Measurements from ENCODE around the gene ATL1. TPM values are rescaled to one million over a fixed set of nuclear protein-coding genes. Genes with fewer than 3 reads are reported as not detected.
A peak's percentile ranks its signal among the peaks of the same experiment; 100 is the strongest.

ATL1 gene
- total RNA-seq, 4 donors from 2014 or later, result 13.5 to 34.7 (median 23.3) TPM

- peaks cover 0 to 18% (median 4%) of the 10 kb centered on the region in 4 donors for H3K4me1 ChIP-seq
- H3K27ac ChIP-seq, result peak overlapping the region in 3 of 4 donors; percentile 1 to 68 (median 65)
- no peak for DNase-seq (ENCODE audit: low spot score in 2 of 2)
- 68 to 81% methylated on average over 5 of the region's 5 CpGs for WGBS, 2 donors
- H3K27me3 ChIP-seq, result no peaks in the 10 kb centered on the region
- H3K9me3 ChIP-seq, result no peaks in the 10 kb centered on the region
- TF ChIP-seq EP300 (IDR thresholded peaks at IDR 0.05), result no peak
- TF ChIP-seq CTCF (IDR thresholded peaks at IDR 0.05), result no peak
- no peak for TF ChIP-seq POLR2A (IDR thresholded peaks at IDR 0.05)
- H3K36me3 ChIP-seq, result no peaks in the 10 kb centered on the region
- H3K4me3 ChIP-seq, result no peak overlapping the region
These were observed 118.2 kb downstream of the ATL1 start for GRCh38 chr14:50678163-50678562.

- Histone ChIP-seq H3K4me1 (peaks cover 0 to 18% (median 4%) of the 10 kb centered on the region in 4 donors), H3K36me3 (no peaks in the 10 kb centered on the region), H3K9me3 (no peaks in the 10 kb centered on the region), H3K27me3 (no peaks in the 10 kb centered on the region), H3K4me3 (no peak overlapping the region), H3K27ac (no peak overlapping the region)
- no peak for DNase-seq (ENCODE audit: low spot score in 2 of 2)
- TF ChIP-seq POLR2A (IDR thresholded peaks at IDR 0.05), result no peak
- TF ChIP-seq EP300 (IDR thresholded peaks at IDR 0.05), result no peak
- TF ChIP-seq CTCF (IDR thresholded peaks at IDR 0.05), result no peak
These were observed 119.7 kb downstream of the ATL1 start for GRCh38 chr14:50679674-50680073.

Small RNA genes lying within 50 kb of the gene (small RNA-seq; reads per million reads assigned to genes)
- gene RN7SL452P, result not detected
- not detected for gene SNRPGP1

Other genes with a start within 250 kb of the ATL1 start
- 10 to 100 TPM in 1 of 4 donors, 1 to 10 TPM in 3; 2.0 to 16.2 (median 3.9) TPM for gene L2HGDH, start 247.9 kb upstream of the ATL1 start, total RNA-seq
- 10 to 100 TPM in 3 of 4 donors, 1 to 10 TPM in 1; 7.5 to 23.1 (median 20.4) TPM for gene DMAC2L, start 247.8 kb upstream of the ATL1 start, total RNA-seq
- gene CDKL1, start 163.3 kb upstream of the ATL1 start, total RNA-seq, result 10 to 100 TPM in 1 of 4 donors, 1 to 10 TPM in 3; 8.2 to 22.5 (median 9.5) TPM
- gene MAP4K5, start 27.6 kb upstream of the ATL1 start, total RNA-seq, result 100 to 1,000 TPM; 216 to 288 (median 279) TPM
- 10 to 100 TPM; 35.1 to 62.3 (median 47.4) TPM for gene SAV1, start 108.2 kb downstream of the ATL1 start, total RNA-seq